GM18526 (cell line): ENCODE data around the gene IFI6.
A peak's percentile ranks its signal among the peaks of the same experiment; 100 is the strongest.

Experiments used
- POLR2A ChIP-seq: IDR thresholded peaks from 3 replicates; pipeline ENCODE4 v1.6.1; 2011; ENCODE audit not compliant: insufficient read length; ENCODE audit errors: extremely low read depth

The IFI6 gene, protein sequence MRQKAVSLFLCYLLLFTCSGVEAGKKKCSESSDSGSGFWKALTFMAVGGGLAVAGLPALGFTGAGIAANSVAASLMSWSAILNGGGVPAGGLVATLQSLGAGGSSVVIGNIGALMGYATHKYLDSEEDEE

GRCh38 chr1:27671964-27672749, at the start of gene IFI6:
Gene IFI6 (minus strand): TSS chr1:27672192. CDS start chr1:27669314, 2,878 bp downstream.
- peak; percentile 97 for TF ChIP-seq POLR2A

DNA sequence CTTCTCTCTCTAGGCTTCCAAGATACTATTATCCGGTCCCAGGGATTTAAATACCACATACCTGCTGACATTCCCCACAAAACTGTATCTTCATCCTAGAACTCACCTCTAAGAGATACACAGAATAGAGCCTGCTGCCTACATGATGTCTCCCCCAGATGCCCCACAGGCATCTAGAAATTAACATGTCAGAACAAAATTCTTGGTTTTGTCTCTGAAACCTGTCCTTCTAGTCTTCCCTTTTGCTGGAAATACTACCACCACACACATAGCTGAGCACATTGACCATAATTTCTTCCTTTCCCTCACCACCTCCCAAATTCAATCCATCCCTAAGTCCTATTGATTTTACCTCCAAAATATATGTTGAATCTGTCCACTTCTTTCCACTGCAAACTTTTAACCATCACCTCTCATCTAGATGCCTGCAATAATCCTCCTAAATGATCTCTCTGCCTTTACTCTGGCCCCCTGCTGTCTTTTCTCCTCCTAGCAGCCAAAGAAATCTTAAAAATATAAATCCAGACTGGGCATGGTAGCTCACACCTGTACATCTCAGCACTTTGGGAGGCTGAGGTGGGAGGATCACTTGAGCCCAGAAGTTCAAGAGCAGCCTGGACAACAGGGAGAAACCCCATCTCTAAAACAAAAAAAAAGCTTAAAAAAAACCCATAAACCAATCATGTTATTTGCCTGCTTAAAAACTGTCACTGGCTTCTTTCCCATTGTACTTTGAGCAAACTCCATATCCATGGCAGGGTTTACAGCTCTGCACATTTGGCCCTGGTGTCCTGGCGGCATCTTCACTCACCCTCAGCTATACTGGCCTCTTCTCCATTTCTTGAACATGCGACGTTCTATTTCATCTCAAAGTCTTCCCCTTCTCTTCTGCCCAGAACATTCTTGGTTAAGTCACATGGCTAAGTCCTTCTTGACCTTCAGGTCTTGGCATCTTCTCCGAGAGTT, 47.6 kb upstream of the IFI6 start:
- no peak for TF ChIP-seq POLR2A

- TF ChIP-seq POLR2A, result no peak
Measured at GRCh38 chr1:27716262-27716895, 44.4 kb upstream of the IFI6 start.

DNA sequence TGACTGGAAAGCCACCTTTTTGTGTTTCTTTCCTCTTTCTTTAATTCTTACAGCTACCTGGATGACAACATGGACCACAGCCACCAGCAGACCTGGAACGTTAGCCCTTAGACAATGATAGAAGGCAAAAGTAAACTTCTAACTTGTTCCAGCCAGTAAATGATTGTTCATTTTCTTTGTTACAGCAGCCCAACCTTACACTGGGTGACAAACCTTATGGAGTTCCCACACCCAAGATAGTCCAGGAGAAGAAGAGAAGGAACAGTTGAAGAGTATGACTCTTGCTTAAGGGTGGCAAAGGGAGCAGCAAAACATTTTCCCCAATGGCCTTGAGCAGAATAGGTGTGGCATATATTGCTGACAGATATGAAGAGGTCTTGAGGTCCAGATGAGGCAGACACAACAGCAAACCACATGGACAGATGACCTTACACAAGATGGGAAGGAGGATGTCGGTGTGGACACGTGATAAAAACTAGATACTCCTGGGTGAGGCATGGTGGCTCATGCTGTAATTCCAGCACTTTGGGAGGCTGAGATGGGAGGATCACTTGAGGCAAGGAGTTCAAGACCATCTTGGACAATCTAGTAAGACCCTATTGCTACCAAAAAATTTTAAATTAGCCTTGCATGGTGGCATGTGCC, 42.0 kb upstream of the IFI6 start:
- no peak for TF ChIP-seq POLR2A

- TF ChIP-seq POLR2A, result no peak
Measured at GRCh38 chr1:27713139-27713725, 41.2 kb upstream of the IFI6 start.

GRCh38 chr1:27710574-27710973, 38.6 kb upstream of the IFI6 start:
- no peak for TF ChIP-seq POLR2A

DNA sequence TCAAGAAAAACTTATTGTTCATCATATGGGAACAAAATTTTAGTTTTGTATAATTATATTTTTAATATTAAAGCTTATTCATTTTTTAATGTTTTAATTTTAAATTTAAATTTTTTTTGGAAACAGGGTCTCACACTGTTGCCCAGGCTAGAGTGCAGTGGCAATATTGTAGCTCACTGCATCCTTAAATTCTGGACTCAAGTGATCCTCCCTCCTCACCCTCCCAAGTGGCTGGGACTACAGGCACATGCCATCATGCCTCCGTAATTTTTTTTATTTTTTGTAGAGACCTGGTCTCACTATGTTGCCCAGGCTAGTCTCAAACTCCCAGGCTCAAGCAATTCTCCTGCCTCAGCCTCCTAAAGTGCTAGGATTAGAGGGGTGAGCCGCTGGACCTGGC, 33.6 kb upstream of the IFI6 start:
- no peak for TF ChIP-seq POLR2A

GRCh38 chr1:27704958-27705357, 33.0 kb upstream of the IFI6 start:
- TF ChIP-seq POLR2A, result no peak

GRCh38 chr1:27690183-27690582, 18.2 kb upstream of the IFI6 start:
- TF ChIP-seq POLR2A, result no peak

GRCh38 chr1:27689423-27690173, 17.6 kb upstream of the IFI6 start:
- TF ChIP-seq POLR2A, result no peak

DNA sequence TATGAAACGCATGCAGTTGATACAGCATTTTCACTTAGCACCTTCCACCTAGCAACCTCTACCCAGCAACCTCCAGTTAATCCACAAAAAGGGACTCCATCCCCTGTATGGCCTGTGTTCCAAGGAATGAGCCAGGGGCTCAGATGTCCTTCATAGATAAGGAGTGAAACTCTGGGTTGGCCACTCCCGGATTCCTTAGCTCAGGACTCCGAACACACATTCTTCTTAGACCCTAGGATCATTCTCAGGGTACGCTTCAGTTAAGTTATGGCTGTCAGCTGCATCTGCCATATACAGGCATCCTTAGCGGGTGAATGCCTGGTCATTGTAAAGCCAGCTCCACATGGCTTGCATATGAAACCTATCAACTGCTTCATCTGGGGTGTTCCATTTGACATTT, 15.9 kb upstream of the IFI6 start:
- TF ChIP-seq POLR2A, result no peak

GRCh38 chr1:27686223-27686990, 14.4 kb upstream of the IFI6 start:
- TF ChIP-seq POLR2A, result no peak

DNA sequence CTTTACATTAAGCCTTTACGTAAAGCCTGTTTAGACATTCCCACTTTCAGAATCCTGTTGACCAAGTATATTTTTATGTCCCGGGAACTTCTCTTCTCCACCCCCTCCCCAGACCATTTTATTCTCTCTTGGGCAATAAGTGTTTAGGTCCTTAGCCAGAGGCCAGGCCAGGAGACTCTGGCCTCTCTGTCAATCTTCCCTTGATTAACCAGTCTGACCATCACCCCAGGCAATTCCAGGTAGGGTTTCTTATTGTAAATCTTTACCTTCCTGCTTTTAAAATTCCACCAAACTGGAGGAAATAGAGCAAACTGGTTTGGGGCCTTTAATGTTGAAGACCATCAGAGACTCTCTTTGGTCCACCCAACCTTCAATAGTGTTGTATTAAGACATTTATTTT, 12.2 kb upstream of the IFI6 start:
- no peak for TF ChIP-seq POLR2A
